Activated T-helper 2 cell treated with anti-CD3 and anti-CD28 coated beads, Interferon-gamma antibody, Interleukin-2, Interleukin-4, amounts not matched to agents 10 μg/mL and 5 μg/mL and 100 μg/mL, durations not matched to agents 14 hours and 24 hours and 36 hours (primary cell): ENCODE measurements around the gene SLC6A6. TPM values are rescaled to one million over a fixed set of nuclear protein-coding genes. Genes with fewer than 3 reads are reported as not detected.
"Not testable (repeated sequence)": the region's sequence is repeated elsewhere in the genome, so short reads cannot be mapped to it uniquely, and the experiment has no call there.

Experiments used
- DNase-seq: peaks from one replicate; pipeline ENCODE4 v3.0.0; 2021; ENCODE audit warnings: low spot score
- H3K27ac Mint-ChIP-seq: one replicate; pipeline ENCODE4 v1.8.0; 2021; ENCODE audit warnings: mixed read lengths
- H3K27me3 Mint-ChIP-seq: one replicate; pipeline ENCODE4 v1.8.0; 2021; ENCODE audit warnings: low read depth, mixed read lengths
- H3K36me3 Mint-ChIP-seq: one replicate; pipeline ENCODE4 v1.8.0; 2021; ENCODE audit warnings: low read depth, mixed read lengths
- H3K4me1 Mint-ChIP-seq: one replicate; pipeline ENCODE4 v1.8.0; 2021; ENCODE audit warnings: low read depth, mixed read lengths
- H3K4me3 Mint-ChIP-seq: one replicate; pipeline ENCODE4 v1.8.0; 2021; ENCODE audit warnings: low read depth, mild to moderate bottlenecking, moderate library complexity, mixed read lengths
- H3K9me3 Mint-ChIP-seq: one replicate; pipeline ENCODE4 v1.8.0; 2021; ENCODE audit warnings: mixed read lengths
- intact Hi-C: fragments of 100-400 bp; cut with micrococcal nuclease; formaldehyde crosslinking; loops from one replicate; pipeline ENCODE4 v1.15.1; 2023
- total RNA-seq: library from RNA; stranded (reverse); gene quantifications from 2 replicates; pipeline ENCODE4 v1.2.3, GENCODE V29; 2022

The SLC6A6 gene
- total RNA-seq, 1 donor from 2014 or later: 55.8 TPM

DNA sequence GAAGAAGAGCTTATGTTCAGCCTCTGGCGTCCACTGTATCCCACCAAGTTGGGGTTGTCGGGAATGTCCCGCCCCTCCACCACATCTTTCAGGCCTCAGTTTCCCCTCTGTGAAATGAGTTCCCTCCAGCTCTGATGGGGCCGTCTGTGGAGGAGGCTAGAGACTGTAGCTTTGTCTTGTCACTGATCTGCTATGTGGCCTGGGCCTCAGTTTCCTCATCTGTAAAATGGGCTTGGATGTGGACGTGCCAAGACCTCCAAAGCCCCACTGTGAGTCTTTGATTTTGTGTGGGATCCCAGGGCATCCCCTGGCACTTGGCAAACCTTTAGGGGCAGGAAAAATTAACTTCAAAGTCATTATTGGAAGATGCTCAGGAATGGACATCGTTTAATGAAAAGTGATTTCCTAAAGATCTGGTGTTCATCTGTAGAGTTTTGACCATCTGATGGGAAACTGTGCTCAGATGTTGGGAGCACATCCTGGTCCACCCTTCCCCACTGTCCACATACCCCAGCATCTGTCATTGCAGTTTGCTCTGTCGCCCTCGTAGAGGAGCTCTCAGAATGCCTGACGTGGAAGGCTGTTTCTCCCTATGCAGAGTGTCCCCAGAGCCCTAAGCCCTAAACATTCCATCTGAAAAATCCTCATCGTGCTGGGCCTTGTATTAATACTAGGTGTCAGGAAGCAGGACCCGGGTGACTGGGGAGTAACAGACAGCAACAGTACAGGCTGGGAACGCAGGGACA is 28.5 kb downstream of the SLC6A6 start:
- no peaks in the 10 kb centered on the region for H3K9me3 Mint-ChIP-seq
- intact Hi-C loops: no loop called here
- H3K27me3 Mint-ChIP-seq: no peaks in the 10 kb centered on the region
- H3K36me3 Mint-ChIP-seq: peaks cover 16% of the 10 kb centered on the region
- peak overlapping the region; percentile 73 for H3K4me3 Mint-ChIP-seq
- DNase-seq: no peak
- peaks cover 82% of the 10 kb centered on the region for H3K4me1 Mint-ChIP-seq
- H3K27ac Mint-ChIP-seq: peak overlapping the region; percentile 93

GRCh38 chr3:14431452-14431916 is 29.1 kb downstream of the SLC6A6 start:
- H3K27me3 Mint-ChIP-seq: no peaks in the 10 kb centered on the region
- H3K9me3 Mint-ChIP-seq: no peaks in the 10 kb centered on the region
- no peak for DNase-seq

DNA sequence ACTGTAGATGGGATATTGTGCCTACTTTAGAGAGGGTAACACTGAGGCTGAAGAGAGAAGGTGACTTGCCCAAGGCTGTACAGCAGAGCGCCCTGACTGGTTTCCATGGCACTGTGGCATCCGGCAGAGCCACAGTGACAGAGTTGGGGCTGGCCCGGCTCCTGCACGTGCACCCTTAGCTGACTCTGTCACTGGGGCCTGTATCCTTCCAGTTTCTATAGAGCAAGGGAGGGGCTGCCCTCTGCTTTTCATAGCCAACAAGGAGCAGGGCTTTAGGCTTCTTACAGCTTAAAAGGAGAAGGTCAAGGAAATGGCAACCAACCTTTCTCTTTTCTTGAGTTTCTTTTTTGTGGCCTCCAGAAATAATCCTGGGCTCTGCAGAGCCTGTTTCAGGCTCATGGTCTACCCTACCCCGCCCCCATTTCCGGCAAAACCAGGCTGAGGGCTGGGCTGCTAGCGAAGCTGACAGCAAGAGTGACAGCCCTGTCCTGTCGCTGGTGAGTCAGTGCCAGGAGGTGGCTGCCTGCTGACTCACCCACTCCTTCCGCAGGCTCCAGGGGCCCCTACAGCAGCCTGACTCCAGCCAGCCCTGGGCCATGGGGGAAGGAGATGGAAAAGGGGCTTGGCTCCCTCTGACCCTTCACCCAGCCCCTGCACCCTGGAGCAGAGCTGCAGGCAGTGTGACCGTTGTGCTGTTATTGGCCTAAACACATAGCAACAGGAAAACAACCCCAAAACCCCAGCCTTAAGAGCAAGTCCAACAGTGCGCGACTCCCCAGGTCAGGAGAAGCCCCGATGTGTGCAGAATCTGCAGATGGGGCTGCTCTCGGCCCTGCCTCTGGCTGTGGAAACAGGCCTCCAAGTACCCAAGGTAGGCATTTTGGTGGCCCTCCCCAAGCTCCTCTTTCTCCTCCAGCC is 29.8 kb downstream of the SLC6A6 start:
- DNase-seq: peak; percentile 91
- H3K27ac Mint-ChIP-seq: peak overlapping the region; percentile 93
- H3K4me3 Mint-ChIP-seq: peak overlapping the region; percentile 73
- H3K36me3 Mint-ChIP-seq: peaks cover 14% of the 10 kb centered on the region
- no peaks in the 10 kb centered on the region for H3K27me3 Mint-ChIP-seq
- H3K9me3 Mint-ChIP-seq: no peaks in the 10 kb centered on the region
- intact Hi-C loops: loop anchor here (1.0 to 2.0 kb wide), 4 partner anchors 21 to 254 kb away; partner anchors contain the start of genes CCDC174, LSM3, SLC6A6 and XPC
- peaks cover 72% of the 10 kb centered on the region for H3K4me1 Mint-ChIP-seq

More at GRCh38 chr3:14431452-14431916, 29.1 kb downstream of the SLC6A6 start:
- Mint-ChIP-seq H3K27ac (peak overlapping the region; percentile 93), H3K4me1 (peaks cover 76% of the 10 kb centered on the region), H3K36me3 (peaks cover 11% of the 10 kb centered on the region), H3K4me3 (peak overlapping the region; percentile 73)
- intact Hi-C loops: no loop called here

GRCh38 chr3:14433106-14433505 is 30.7 kb downstream of the SLC6A6 start:
- intact Hi-C loops: loop anchor here (2.0 kb wide), 2 partner anchors 22 to 218 kb away; partner anchors contain the start of gene CCDC174
- peaks cover 64% of the 10 kb centered on the region for H3K4me1 Mint-ChIP-seq

GRCh38 chr3:14434126-14434497 is 31.7 kb downstream of the SLC6A6 start:
- peak overlapping the region; percentile 57 for H3K27ac Mint-ChIP-seq
- no peaks in the 10 kb centered on the region for H3K27me3 Mint-ChIP-seq
- peaks cover 54% of the 10 kb centered on the region for H3K4me1 Mint-ChIP-seq
- H3K9me3 Mint-ChIP-seq: no peaks in the 10 kb centered on the region
- no peak for DNase-seq
- H3K4me3 Mint-ChIP-seq: no peak overlapping the region
- intact Hi-C loops: no loop called here
- peaks cover 10% of the 10 kb centered on the region for H3K36me3 Mint-ChIP-seq

More at GRCh38 chr3:14433106-14433505, 30.7 kb downstream of the SLC6A6 start:
- peaks cover 10% of the 10 kb centered on the region for H3K36me3 Mint-ChIP-seq
- H3K9me3 Mint-ChIP-seq: no peaks in the 10 kb centered on the region
- no peaks in the 10 kb centered on the region for H3K27me3 Mint-ChIP-seq
- peak overlapping the region; percentile 93 for H3K27ac Mint-ChIP-seq
- no peak overlapping the region for H3K4me3 Mint-ChIP-seq
- DNase-seq: no peak

- no peak for DNase-seq
- H3K9me3 Mint-ChIP-seq: no peaks in the 10 kb centered on the region
- H3K27me3 Mint-ChIP-seq: no peaks in the 10 kb centered on the region
- no peak overlapping the region for H3K4me3 Mint-ChIP-seq
- H3K27ac Mint-ChIP-seq: peak overlapping the region; percentile 57
- intact Hi-C loops: no loop called here
- peaks cover 53% of the 10 kb centered on the region for H3K4me1 Mint-ChIP-seq
- H3K36me3 Mint-ChIP-seq: peaks cover 10% of the 10 kb centered on the region
These were observed 32.2 kb downstream of the SLC6A6 start for GRCh38 chr3:14434498-14435151.

DNA sequence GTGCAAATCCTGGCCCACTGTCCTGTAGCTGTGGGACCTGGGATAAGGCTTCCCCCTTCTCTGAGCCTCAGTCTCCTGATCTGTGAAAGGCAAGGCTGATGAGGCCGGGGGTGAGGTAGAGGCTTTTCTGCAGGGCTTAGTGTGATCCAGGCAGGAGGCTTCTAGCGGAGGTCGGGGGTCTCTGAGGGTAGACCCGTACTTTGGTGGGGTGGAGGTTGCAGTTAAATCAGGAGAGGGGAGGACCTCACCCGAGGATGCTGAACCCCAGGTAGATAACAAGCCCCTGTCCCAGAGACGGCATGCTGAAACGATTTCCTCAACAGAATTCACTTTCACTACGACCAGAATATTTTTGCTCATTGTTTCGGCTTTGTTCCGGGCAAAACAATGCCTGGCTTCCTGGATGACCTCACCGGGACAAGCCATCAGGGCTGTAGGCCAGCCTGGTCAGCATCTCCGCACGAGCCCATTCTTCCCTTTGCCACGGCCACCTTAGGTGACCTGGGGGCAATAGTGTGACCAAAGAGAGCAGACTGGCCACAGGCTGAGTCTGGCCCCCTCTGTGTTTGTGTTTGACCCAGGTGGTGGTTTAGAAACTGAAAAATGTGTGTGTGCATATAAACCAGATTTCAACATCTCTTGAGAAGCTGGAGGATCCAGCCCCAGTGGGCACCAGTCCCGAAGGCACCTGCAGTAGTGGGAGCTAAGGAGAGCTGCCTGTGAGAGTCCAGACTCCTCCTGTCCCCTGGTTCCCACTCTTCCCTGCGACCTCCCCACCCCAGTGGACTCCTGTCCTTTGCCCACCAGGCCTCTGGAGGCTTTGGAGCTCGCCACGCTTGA is 33.0 kb downstream of the SLC6A6 start:
- no peak for DNase-seq
- Mint-ChIP-seq H3K36me3 (peaks cover 10% of the 10 kb centered on the region), H3K27me3 (no peaks in the 10 kb centered on the region), H3K4me3 (no peak overlapping the region), H3K4me1 (peaks cover 47% of the 10 kb centered on the region), H3K27ac (peak overlapping the region; percentile 57), H3K9me3 (no peaks in the 10 kb centered on the region)
- intact Hi-C loops: no loop called here

- Mint-ChIP-seq H3K27ac (peak overlapping the region; percentile 41), H3K27me3 (no peaks in the 10 kb centered on the region)
- intact Hi-C loops: no loop called here
These were observed 34.5 kb downstream of the SLC6A6 start for GRCh38 chr3:14436954-14437281.

DNA sequence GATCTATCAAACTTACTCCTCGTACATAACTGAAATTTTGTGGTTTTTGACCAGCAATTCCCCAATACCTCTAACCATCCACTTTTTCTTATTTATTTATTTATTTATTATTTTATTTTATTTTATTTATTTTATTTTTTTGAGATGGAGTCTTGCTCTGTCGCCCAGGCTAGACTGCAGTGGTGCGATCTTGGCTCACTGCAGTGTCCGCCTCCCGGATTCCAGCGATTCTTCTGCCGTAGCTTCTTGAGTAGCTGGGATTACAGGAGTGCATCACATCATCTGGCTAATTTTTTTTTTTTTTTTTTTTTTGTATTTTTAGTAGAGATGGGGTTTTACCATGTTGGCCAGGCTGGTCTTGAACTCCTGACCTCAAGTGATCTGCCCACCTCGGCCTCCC is 35.3 kb downstream of the SLC6A6 start:
- H3K36me3 Mint-ChIP-seq, DNase-seq, H3K4me3 Mint-ChIP-seq, intact Hi-C loops, H3K27ac Mint-ChIP-seq, H3K27me3 Mint-ChIP-seq, H3K9me3 Mint-ChIP-seq: not testable (repeated sequence)
- H3K4me1 Mint-ChIP-seq: peaks cover 27% of the 10 kb centered on the region

More at GRCh38 chr3:14436954-14437281, 34.5 kb downstream of the SLC6A6 start:
- Mint-ChIP-seq H3K4me1 (peaks cover 32% of the 10 kb centered on the region), H3K4me3 (no peak overlapping the region), H3K36me3 (peaks cover 10% of the 10 kb centered on the region), H3K9me3 (no peaks in the 10 kb centered on the region)
- DNase-seq: no peak

DNA sequence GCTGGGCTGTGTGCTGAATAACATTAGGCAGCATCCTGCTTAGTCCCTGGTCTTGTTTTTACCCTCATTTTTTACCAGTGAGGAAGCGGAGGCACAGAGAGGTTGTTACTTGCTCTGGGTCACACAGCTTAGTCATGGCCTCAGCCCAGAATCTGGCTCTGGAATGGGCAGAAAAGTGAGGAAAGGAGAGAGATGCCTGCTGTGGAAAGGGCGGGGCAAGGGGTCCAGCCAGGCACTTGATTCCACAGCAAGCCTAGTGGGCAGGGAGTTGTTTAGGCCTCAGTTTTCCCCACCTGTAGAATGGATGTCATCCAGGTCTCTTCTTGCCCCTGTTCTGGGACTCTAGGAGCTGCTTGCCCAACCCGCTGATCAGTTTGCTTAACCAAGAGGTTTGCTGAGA is 35.9 kb downstream of the SLC6A6 start:
- H3K27me3 Mint-ChIP-seq: no peaks in the 10 kb centered on the region
- H3K36me3 Mint-ChIP-seq: peaks cover 10% of the 10 kb centered on the region
- DNase-seq: no peak
- intact Hi-C loops: no loop called here
- no peak overlapping the region for H3K27ac Mint-ChIP-seq
- H3K9me3 Mint-ChIP-seq: no peaks in the 10 kb centered on the region
- H3K4me3 Mint-ChIP-seq: no peak overlapping the region
- peaks cover 21% of the 10 kb centered on the region for H3K4me1 Mint-ChIP-seq

GRCh38 chr3:14438929-14439328 is 36.5 kb downstream of the SLC6A6 start:
- Mint-ChIP-seq H3K4me3 (no peak overlapping the region), H3K4me1 (peaks cover 19% of the 10 kb centered on the region), H3K9me3 (no peaks in the 10 kb centered on the region), H3K36me3 (peaks cover 8% of the 10 kb centered on the region), H3K27me3 (no peaks in the 10 kb centered on the region), H3K27ac (no peak overlapping the region)
- intact Hi-C loops: no loop called here
- no peak for DNase-seq
